Measurements from ENCODE around the gene LRP2. TPM values are rescaled to one million over a fixed set of nuclear protein-coding genes. Genes with fewer than 3 reads are reported as not detected.

LRP2 gene
- total RNA-seq, 2 donors from 2014 or later = 0.37 to 0.70 TPM

DNA sequence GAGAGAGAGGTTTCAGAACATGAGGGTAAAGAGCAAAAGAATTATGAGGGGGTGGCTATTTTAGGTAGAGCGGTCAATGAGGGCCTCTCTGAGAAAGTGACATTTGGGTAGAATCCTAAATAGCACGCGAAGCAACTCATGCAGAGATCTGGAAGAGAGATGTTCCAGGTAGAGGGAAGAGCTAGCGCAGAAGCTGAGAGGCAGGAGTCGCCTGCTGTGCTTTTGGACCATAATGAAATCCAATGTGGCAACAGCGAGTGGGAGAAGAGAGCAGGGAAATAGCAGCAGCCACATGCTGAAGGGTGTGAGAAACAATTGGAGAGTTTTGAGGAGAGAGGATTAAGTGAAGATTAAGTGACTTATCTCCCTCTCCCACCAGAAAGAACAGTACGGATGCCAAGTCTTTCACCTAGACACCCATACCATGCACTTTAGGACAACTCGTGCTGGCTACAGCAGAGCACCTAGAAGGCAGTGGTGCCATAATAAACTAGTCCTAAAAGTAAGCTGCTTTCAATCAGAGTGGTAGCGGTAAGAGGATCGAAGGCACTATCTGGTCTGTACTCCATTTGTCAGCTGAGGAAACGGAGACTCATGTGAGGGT is 129.7 kb downstream of the LRP2 start:
- peaks cover 5% of the 10 kb centered on the region for H3K27me3 Mint-ChIP-seq (ENCODE audit: low read depth)
- H3K27ac Mint-ChIP-seq = no peak overlapping the region
- H3K4me1 Mint-ChIP-seq (ENCODE audit: low read depth) = no peaks in the 10 kb centered on the region
- H3K4me3 Mint-ChIP-seq = no peak overlapping the region
- DNase-seq (no peak), ATAC-seq (replicated peaks in 1 of 2) (no peak)
- H3K9me3 Mint-ChIP-seq = no peaks in the 10 kb centered on the region
- H3K36me3 Mint-ChIP-seq (ENCODE audit: insufficient read depth in 2 of 2) = no peaks in the 10 kb centered on the region

DNA sequence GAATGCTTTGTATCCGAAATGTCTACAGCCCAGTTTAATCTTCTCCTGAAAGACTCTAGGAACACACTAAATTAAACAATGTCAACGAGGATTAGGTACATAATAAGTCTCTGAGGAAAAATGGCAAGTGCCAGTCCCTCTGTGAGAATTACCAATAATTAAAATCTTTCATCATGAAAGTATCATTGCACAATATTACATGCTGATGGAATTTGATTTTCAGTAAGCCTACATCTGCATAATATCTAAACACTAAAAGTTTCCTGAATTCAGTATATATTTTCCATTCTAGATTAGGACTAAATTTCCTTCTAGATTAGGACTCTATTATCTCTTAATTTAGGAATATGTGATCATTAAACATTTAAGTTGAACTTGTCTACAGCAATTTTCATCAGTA is 132.1 kb downstream of the LRP2 start:
- Mint-ChIP-seq H3K4me3 (no peak overlapping the region), H3K27me3 (ENCODE audit: low read depth) (peaks cover 5% of the 10 kb centered on the region), H3K4me1 (ENCODE audit: low read depth) (no peaks in the 10 kb centered on the region), H3K27ac (no peak overlapping the region), H3K9me3 (no peaks in the 10 kb centered on the region), H3K36me3 (ENCODE audit: insufficient read depth in 2 of 2) (no peaks in the 10 kb centered on the region)
- DNase-seq (no peak), ATAC-seq (replicated peaks in 1 of 2) (no peak)

DNA sequence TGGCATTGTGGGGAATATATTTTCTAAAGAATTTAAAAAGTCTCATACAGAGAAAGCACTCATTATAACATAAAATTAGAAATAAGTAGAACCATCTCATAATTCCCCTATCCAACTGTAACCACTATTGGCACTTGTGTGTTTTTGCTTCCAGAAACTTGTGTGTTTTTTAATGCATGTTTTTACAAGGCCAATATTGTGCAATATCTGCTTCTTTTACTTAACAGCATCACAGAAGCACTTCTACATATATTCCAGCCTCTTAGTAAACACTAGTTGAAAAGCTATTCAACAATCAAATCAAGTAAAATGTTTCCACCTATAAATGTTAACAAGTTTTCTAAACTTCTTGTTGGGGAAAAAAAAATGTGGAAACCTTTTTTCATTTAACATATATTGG is 132.7 kb downstream of the LRP2 start:
- H3K27me3 Mint-ChIP-seq (ENCODE audit: low read depth) = peaks cover 5% of the 10 kb centered on the region
- no peaks in the 10 kb centered on the region for H3K9me3 Mint-ChIP-seq
- no peak overlapping the region for H3K27ac Mint-ChIP-seq
- DNase-seq (no peak), ATAC-seq (replicated peaks in 1 of 2) (no peak)
- no peak overlapping the region for H3K4me3 Mint-ChIP-seq
- H3K36me3 Mint-ChIP-seq (ENCODE audit: insufficient read depth in 2 of 2) = no peaks in the 10 kb centered on the region
- no peaks in the 10 kb centered on the region for H3K4me1 Mint-ChIP-seq (ENCODE audit: low read depth)

DNA sequence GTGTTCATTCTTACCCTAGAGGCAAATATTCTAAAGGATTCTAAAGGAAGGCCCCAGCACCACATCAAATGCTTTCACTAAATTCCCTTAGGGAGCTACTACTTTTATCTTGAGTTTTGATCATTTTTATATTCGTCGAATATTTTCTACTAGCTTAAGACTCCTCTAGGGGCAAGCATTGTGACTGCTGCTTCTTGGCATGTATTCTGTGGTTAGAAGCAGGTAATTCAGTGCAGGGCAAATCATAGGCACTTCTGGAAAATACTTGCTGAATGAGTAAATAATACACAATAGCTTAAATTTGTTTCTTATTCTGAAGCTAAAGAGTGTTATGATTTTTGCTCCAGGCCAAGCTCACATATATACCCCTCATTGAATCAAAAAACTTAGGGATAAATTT is 136.4 kb downstream of the LRP2 start:
- peaks cover 5% of the 10 kb centered on the region for H3K27me3 Mint-ChIP-seq (ENCODE audit: low read depth)
- H3K4me1 Mint-ChIP-seq (ENCODE audit: low read depth) = no peaks in the 10 kb centered on the region
- DNase-seq (no peak), ATAC-seq (replicated peaks in 1 of 2) (no peak)
- H3K27ac Mint-ChIP-seq = no peak overlapping the region
- no peaks in the 10 kb centered on the region for H3K36me3 Mint-ChIP-seq (ENCODE audit: insufficient read depth in 2 of 2)
- no peaks in the 10 kb centered on the region for H3K9me3 Mint-ChIP-seq
- no peak overlapping the region for H3K4me3 Mint-ChIP-seq

DNA sequence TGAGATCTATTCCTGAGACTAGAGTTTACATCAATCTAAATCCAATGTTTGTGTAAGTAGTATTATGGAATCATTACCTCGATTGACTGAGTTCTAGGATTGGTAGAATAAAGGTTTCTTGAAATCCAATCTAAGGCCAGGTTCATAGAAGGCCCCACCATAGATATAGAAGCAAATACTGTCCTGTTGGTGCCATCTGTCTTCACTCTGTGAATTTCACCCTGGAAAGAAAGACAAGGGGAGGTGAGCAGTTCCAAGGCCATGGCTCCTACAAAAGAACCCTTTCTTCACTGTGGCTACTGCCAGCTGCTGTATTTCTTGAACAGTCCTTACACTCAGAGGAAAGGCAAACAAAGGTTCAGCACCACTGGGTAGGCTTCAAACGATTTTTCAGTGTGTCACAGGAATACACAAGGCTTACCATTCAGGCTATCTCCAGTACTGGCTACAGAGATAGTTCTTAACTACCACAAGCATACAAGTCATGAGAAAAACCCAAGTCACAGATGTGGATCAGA is 137.0 kb downstream of the LRP2 start:
- Mint-ChIP-seq H3K36me3 (ENCODE audit: insufficient read depth in 2 of 2) (no peaks in the 10 kb centered on the region), H3K9me3 (no peaks in the 10 kb centered on the region), H3K4me3 (no peak overlapping the region), H3K4me1 (ENCODE audit: low read depth) (no peaks in the 10 kb centered on the region), H3K27me3 (ENCODE audit: low read depth) (peaks cover 5% of the 10 kb centered on the region), H3K27ac (no peak overlapping the region)
- ATAC-seq (replicated peaks in 1 of 2) = no peak
- no peak for DNase-seq

DNA sequence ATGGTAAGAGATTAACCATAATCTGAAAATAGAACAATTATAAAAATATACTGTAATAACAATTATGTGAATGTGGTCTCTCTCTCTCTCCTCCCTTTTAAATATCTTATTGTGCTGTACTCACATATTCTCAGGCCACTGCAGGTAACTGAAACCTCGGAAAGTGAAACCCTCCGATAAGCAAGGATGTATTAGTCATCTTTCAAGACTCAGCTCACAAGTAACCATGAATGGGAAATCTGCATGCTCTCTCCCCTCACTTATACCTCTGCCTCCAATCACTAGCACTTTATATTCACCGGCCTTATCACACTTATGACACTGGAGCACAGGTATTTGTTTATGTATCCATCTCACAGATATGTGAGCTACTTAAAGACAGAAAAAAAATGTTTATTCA is 139.7 kb downstream of the LRP2 start:
- H3K4me3 Mint-ChIP-seq = no peak overlapping the region
- no peaks in the 10 kb centered on the region for H3K9me3 Mint-ChIP-seq
- no peaks in the 10 kb centered on the region for H3K36me3 Mint-ChIP-seq (ENCODE audit: insufficient read depth in 2 of 2)
- H3K27me3 Mint-ChIP-seq (ENCODE audit: low read depth) = no peaks in the 10 kb centered on the region
- ATAC-seq (replicated peaks in 1 of 2) = peak in 1 of 2 donors; percentile 76
- H3K4me1 Mint-ChIP-seq (ENCODE audit: low read depth) = no peaks in the 10 kb centered on the region
- DNase-seq = peak in 1 of 2 donors; percentile 1
- no peak overlapping the region for H3K27ac Mint-ChIP-seq

DNA sequence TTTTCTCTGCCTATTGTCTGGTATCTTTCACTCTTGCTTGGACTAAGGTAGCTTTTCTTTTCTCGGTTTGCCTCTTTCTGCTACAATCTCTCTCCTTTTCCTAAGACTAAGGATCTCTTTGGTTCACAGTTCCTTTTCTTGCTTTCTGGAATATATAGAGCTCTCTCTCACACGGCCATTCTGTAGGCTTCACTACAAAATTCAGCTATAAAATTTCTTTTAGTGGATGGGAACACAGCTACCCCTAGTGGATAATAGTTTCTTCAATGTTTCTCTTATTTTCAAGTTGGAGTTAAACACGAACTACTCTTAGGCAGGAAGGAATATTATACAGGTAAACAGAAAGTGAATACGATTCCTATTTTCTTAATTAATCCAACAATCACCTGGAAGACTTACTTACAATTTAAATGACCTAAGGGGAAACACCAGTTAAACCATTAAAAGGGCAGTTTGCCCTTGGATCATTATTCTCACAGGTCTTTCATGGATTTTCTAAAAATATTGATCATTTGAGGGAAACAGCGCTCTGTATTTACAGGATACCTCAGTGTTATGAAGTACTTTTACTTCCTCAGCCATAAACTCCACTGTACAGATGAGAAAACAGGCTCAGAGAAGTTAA is 140.5 kb downstream of the LRP2 start:
- ATAC-seq (replicated peaks in 1 of 2) (no peak), DNase-seq (no peak)
- Mint-ChIP-seq H3K27ac (no peak overlapping the region), H3K4me3 (no peak overlapping the region), H3K27me3 (ENCODE audit: low read depth) (no peaks in the 10 kb centered on the region), H3K4me1 (ENCODE audit: low read depth) (no peaks in the 10 kb centered on the region), H3K9me3 (no peaks in the 10 kb centered on the region), H3K36me3 (ENCODE audit: insufficient read depth in 2 of 2) (no peaks in the 10 kb centered on the region)

DNA sequence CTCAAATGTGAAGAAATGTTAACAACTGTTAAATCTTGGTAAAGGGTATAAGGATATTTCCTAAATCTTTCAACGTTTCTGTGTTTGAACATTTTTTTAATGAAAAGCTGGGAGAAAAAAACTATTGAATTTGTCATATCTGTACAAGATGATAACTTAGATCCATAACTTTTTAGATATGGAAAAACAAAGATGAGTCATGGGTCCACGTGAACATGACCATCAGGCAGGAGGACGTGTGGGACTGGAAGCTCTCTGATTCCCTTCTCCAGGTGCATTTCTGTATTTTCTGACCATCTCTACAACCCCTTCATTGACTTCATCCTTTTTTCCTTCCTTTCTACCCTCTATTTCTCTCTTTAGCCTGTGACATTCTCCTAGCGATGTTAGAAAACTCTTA is 151.4 kb downstream of the LRP2 start:
- ATAC-seq (replicated peaks in 1 of 2) (no peak), DNase-seq (no peak)
- H3K27me3 Mint-ChIP-seq (ENCODE audit: low read depth) = no peaks in the 10 kb centered on the region
- H3K4me1 Mint-ChIP-seq (ENCODE audit: low read depth) = no peaks in the 10 kb centered on the region
- no peaks in the 10 kb centered on the region for H3K9me3 Mint-ChIP-seq
- no peak overlapping the region for H3K4me3 Mint-ChIP-seq
- no peak overlapping the region for H3K27ac Mint-ChIP-seq
- no peaks in the 10 kb centered on the region for H3K36me3 Mint-ChIP-seq (ENCODE audit: insufficient read depth in 2 of 2)

DNA sequence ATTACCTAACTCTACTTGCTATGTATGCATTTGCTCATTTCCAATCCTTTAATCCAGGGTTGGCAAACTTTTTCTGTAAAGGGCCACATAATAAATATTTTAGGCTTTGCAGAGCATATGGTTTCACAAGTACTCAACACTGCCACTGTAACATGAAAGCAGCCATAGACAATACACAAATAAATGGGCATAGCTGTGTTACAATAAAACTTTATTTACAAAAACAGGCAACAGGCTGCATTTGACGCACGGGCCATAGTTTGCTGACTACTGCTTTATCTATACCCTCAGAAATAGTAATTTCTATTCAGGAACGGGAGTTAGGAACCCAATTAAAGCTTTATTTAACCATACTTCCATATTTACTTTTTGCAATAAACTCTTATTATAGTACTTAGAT is 154.3 kb downstream of the LRP2 start:
- Mint-ChIP-seq H3K27ac (no peak overlapping the region), H3K9me3 (no peaks in the 10 kb centered on the region), H3K27me3 (ENCODE audit: low read depth) (peaks cover 9% of the 10 kb centered on the region), H3K36me3 (ENCODE audit: insufficient read depth in 2 of 2) (no peaks in the 10 kb centered on the region), H3K4me3 (no peak overlapping the region), H3K4me1 (ENCODE audit: low read depth) (no peaks in the 10 kb centered on the region)
- no peak for ATAC-seq (replicated peaks in 1 of 2)
- no peak for DNase-seq

DNA sequence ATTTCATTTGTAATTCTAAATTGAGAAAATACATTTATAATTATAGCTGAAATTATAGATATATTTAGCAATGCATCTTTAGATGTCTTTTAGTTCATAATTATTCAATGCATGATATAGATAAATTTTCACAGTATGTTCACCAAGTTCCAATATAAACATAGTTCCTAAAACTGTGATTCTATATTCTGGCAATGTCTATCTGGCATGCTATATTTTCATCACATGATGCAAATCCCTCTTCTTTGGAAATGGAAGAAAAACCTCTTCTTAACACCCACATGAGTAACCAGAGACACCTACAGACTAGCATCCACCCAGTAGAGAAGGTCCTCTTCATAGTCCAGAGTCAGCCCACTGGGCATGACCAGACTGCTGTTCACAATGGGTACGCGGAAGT is 157.2 kb downstream of the LRP2 start:
- ATAC-seq (replicated peaks in 1 of 2) (no peak), DNase-seq (no peak)
- Mint-ChIP-seq H3K27me3 (ENCODE audit: low read depth) (peaks cover 9% of the 10 kb centered on the region), H3K9me3 (no peaks in the 10 kb centered on the region), H3K36me3 (ENCODE audit: insufficient read depth in 2 of 2) (no peaks in the 10 kb centered on the region), H3K27ac (no peak overlapping the region), H3K4me3 (no peak overlapping the region), H3K4me1 (ENCODE audit: low read depth) (no peaks in the 10 kb centered on the region)

DNA sequence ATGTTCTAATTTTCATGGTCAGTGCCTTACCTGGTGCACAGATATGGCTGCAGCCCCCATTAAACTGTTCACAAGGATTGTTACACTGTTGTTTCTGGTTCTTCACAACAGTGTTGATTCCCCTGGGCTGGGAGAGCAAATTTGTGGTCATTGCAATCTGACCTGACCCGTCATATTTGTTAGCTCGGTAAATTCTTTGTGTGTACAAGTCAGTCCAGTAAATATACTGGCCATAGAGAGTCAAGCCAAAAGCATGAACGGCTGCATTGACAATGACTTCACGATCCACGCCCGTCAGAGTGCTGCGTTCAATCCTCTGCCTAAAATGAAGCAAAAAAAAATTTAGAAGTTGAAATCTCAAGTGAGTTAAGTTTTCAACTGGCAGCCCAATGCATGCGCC is 158.4 kb downstream of the LRP2 start:
- no peaks in the 10 kb centered on the region for H3K36me3 Mint-ChIP-seq (ENCODE audit: insufficient read depth in 2 of 2)
- no peak overlapping the region for H3K4me3 Mint-ChIP-seq
- no peak overlapping the region for H3K27ac Mint-ChIP-seq
- no peaks in the 10 kb centered on the region for H3K4me1 Mint-ChIP-seq (ENCODE audit: low read depth)
- no peak for DNase-seq
- H3K27me3 Mint-ChIP-seq (ENCODE audit: low read depth) = peaks cover 9% of the 10 kb centered on the region
- H3K9me3 Mint-ChIP-seq = no peaks in the 10 kb centered on the region
- no peak for ATAC-seq (replicated peaks in 1 of 2)

DNA sequence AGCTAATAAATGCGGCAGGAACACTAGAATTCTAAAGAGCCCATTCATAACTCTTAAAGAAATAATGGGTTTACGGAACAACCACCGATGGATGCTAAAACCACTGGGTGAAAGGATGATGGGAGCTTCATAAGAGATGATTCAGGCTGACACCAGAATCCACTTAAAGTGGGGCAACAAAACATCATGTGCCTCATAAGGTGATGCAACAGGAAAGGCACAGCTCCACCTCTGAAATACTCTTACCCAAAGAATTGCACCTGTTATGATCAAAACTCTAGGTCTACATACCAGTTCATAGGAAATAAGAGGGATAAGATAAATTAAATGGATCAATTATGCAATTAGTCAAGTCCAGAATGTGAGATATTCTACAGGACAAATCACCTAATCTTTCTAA is 161.6 kb downstream of the LRP2 start:
- Mint-ChIP-seq H3K36me3 (ENCODE audit: insufficient read depth in 2 of 2) (no peaks in the 10 kb centered on the region), H3K4me1 (ENCODE audit: low read depth) (no peaks in the 10 kb centered on the region), H3K27me3 (ENCODE audit: low read depth) (peaks cover 9% of the 10 kb centered on the region), H3K27ac (no peak overlapping the region), H3K9me3 (no peaks in the 10 kb centered on the region), H3K4me3 (no peak overlapping the region)
- ATAC-seq (replicated peaks in 1 of 2) (no peak), DNase-seq (no peak)

DNA sequence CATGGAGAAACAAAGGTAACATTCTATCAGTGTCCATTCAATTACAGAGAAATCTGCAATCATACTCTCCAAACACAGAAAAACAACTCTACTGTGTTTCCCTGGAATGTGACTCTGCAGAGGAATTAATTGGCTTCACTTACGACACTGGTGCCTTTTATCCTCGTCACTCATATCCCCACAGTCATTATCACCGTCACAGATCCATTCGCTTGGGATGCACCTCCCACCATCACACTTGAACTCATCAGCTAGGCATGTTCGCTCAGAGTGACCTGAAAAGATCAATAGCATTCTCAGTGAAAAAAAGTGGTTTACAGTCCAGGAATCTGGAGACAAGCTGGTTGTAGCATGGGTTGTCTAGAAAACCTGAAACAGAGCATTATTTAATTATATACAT is 168.7 kb downstream of the LRP2 start:
- ATAC-seq (replicated peaks in 1 of 2) = no peak
- Mint-ChIP-seq H3K36me3 (ENCODE audit: insufficient read depth in 2 of 2) (no peaks in the 10 kb centered on the region), H3K4me1 (ENCODE audit: low read depth) (no peaks in the 10 kb centered on the region), H3K9me3 (no peaks in the 10 kb centered on the region), H3K27me3 (ENCODE audit: low read depth) (no peaks in the 10 kb centered on the region), H3K4me3 (no peak overlapping the region), H3K27ac (no peak overlapping the region)
- DNase-seq = no peak

DNA sequence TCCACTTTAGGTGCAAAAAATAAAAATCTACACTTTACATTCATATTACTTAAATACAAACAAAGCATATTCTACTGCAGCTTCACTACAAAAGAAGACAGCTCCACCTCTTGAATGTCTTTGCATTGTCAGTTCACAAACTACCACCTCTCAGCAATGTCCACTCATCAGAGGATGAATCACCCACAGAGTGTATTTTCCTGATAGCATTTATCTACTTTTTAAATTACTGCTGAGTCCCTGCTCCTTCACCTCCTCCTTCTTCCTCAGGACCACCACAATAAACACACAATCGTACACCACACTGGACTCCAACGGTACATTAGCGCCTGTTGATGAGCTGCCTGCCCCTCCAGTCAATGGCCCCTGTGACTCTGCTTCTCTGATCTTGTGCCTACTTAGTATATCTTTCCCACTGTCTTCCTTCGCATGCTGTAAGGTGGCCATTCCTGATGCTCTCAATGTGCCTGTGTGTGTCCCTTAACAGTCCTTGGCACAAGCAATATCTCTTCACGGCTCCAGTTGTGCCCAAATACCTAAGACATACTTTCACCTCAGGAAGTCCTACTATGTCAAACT is 172.0 kb downstream of the LRP2 start:
- H3K27ac Mint-ChIP-seq = no peak overlapping the region
- H3K4me1 Mint-ChIP-seq (ENCODE audit: low read depth) = no peaks in the 10 kb centered on the region
- no peaks in the 10 kb centered on the region for H3K36me3 Mint-ChIP-seq (ENCODE audit: insufficient read depth in 2 of 2)
- H3K27me3 Mint-ChIP-seq (ENCODE audit: low read depth) = no peaks in the 10 kb centered on the region
- H3K9me3 Mint-ChIP-seq = peaks cover 0 to 1% of the 10 kb centered on the region in 2 donors
- H3K4me3 Mint-ChIP-seq = no peak overlapping the region
- DNase-seq = no peak
- no peak for ATAC-seq (replicated peaks in 1 of 2)

Measured in activated T-cell treated with anti-CD3 and anti-CD28 coated beads, Interleukin-2, amount 50 U/mL, for 72 hours (primary cell).